ENCODE data around the gene PALD1. TPM values are rescaled to one million over a fixed set of nuclear protein-coding genes. Genes with fewer than 3 reads are reported as not detected.
A peak's percentile ranks its signal among the peaks of the same experiment; 100 is the strongest.

Gene PALD1
- total and polyA plus RNA-seq, 8 donors: 10.1 to 34.5 (median 24.1) TPM

GRCh38 chr10:70510904-70511303, 32.3 kb downstream of the PALD1 start:
- ATAC-seq (no peak), DNase-seq (no peak)
- Histone ChIP-seq H3K27me3 (no peaks in the 10 kb centered on the region), H3K9me3 (no peaks in the 10 kb centered on the region), H3K27ac (peak overlapping the region in 1 of 2 donors; percentile 51), H3K4me3 (no peak overlapping the region), H3K36me3 (no peaks in the 10 kb centered on the region), H3K4me1 (peaks cover 24 to 55% of the 10 kb centered on the region in 2 donors)
- no peak for TF ChIP-seq CTCF (IDR thresholded peaks at IDR 0.05)
- intact Hi-C loops (cut with DNase I): no loop called here

DNA sequence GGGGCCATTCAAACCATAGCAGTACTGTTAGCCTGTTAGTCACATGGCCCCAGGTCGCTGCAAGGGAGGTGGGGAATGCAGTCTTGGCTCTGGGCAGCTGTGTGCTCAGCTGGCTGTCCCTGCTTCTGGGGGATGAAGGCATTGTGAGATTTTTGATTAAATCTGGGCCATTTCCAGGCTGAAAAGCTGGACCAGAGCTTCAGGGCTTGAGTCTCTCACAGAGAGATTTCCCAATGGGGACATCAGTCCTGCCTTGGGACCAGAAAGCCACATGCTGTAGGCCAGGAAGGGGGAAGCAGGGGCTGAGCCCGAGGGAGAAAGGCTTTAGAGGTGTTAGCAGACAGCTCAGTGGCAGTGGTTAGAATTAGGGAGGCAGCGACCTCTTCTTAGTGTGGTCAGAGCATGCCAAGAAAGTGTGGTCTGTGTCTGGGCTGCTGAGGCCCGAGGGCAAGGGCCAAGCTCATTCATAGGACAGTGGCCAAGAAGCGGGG, 33.6 kb downstream of the PALD1 start:
- Histone ChIP-seq H3K9me3 (no peaks in the 10 kb centered on the region), H3K27me3 (no peaks in the 10 kb centered on the region), H3K27ac (no peak overlapping the region), H3K36me3 (no peaks in the 10 kb centered on the region), H3K4me3 (no peak overlapping the region), H3K4me1 (peaks cover 24 to 55% of the 10 kb centered on the region in 2 donors)
- intact Hi-C loops (cut with DNase I): no loop called here
- peak in 1 of 4 donors; percentile 67 for DNase-seq
- no peak for TF ChIP-seq CTCF (IDR thresholded peaks at IDR 0.05)
- ATAC-seq: no peak

DNA sequence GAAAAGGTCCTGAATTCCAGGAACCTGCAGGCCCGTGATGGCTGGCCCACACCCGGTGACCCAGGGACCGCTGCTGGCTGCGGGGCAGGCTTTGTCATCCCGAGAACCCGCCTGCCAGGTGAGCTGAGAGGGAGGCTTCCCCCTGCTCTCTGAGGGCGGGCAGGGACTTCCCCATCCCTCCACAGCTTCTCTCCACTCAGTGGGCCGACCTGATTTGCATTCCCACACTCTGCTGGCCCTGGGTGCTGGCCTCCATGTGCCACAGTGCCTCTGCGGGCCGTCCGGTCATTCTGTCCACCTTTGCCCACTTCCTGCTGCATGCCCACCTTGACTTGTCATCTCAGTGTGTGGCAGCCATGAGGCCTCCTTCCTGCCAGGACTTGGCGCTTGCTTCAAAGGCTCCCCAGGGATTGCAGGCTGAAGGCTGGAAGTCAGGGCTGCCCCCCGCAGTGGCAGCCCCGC, 35.3 kb downstream of the PALD1 start:
- TF ChIP-seq CTCF (IDR thresholded peaks at IDR 0.05): no peak
- Histone ChIP-seq H3K27me3 (no peaks in the 10 kb centered on the region), H3K9me3 (no peaks in the 10 kb centered on the region), H3K27ac (no peak overlapping the region), H3K36me3 (no peaks in the 10 kb centered on the region), H3K4me1 (peaks cover 24 to 44% of the 10 kb centered on the region in 2 donors), H3K4me3 (no peak overlapping the region)
- ATAC-seq (peak; percentile 37), DNase-seq (no peak)
- intact Hi-C loops (cut with DNase I): no loop called here

DNA sequence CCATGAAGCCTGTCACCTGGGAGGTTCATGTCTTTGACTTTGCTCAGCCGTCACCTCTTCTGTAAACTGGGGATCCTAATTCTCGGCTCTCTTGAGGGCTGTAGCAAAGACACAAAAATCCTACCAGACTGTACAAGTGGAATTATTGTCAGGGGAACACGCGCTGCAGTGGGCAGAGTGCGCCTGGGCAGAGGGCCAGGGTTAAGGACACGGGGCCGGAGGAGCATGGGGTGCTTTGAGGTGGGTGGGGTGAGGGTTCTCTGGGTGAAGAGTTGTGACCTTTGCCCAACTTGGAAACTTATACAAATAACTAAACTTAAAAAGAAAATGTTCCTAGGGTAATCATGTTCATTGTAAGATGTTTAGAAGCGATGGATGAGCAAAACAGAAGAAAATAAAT, 36.0 kb downstream of the PALD1 start:
- Histone ChIP-seq H3K27me3 (no peaks in the 10 kb centered on the region), H3K4me1 (peaks cover 17 to 37% of the 10 kb centered on the region in 2 donors), H3K9me3 (no peaks in the 10 kb centered on the region), H3K4me3 (no peak overlapping the region), H3K36me3 (no peaks in the 10 kb centered on the region), H3K27ac (no peak overlapping the region)
- ATAC-seq: peak; percentile 10
- no peak for TF ChIP-seq CTCF (IDR thresholded peaks at IDR 0.05)
- intact Hi-C loops (cut with DNase I): no loop called here
- peak in 1 of 4 donors; percentile 45 for DNase-seq

DNA sequence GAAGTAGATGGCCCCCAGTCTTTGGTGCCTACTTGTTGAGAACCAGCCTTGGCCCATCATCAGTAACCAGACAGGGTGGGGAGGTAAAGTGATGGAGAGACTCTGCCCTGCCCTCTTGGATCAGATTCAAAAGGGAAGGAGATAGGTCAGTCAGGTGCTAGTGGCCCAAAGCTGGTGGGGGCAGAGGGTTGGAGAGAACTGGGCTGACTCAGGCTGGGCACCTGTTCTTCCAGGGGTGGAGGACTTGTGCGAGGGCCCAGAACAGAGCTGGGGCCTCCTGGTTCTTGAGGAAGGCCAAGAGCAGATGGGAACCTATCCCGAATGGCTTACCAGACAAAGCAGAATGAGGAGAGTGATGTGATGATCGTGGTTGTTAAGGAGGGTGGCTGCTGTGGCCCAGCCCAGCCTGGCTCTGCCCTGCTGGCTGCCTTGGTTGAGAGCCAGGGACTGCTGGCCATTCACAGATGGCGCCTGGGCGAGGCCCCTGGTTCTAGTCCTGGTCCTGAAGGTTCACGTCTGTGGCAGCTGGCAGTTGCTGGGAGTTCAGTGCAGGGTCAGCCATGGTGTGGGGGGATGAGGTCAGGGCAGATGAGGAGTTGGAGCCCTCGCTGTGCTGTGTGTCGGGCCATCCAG, 36.6 kb downstream of the PALD1 start:
- no peak overlapping the region for H3K4me3 ChIP-seq
- ATAC-seq (no peak), DNase-seq (peak in 1 of 4 donors; percentile 76)
- H3K36me3 ChIP-seq: no peaks in the 10 kb centered on the region
- no peak for TF ChIP-seq CTCF (IDR thresholded peaks at IDR 0.05)
- H3K9me3 ChIP-seq: no peaks in the 10 kb centered on the region
- intact Hi-C loops (cut with DNase I): no loop called here
- no peak overlapping the region for H3K27ac ChIP-seq
- no peaks in the 10 kb centered on the region for H3K27me3 ChIP-seq
- H3K4me1 ChIP-seq: peaks cover 12 to 31% of the 10 kb centered on the region in 2 donors

All from left lung (tissue), 10 donors.